LNCAP (cell line): ENCODE measurements around the gene CLSTN1.

Experiments
- TF ChIP-seq, protein P1 (sequence below): fragments of 450-650 bp; IDR thresholded peaks from 2 replicates; pipeline ENCODE4 v1.5.1; 2017; ENCODE audit warnings: mild to moderate bottlenecking

The CLSTN1 gene

DNA sequence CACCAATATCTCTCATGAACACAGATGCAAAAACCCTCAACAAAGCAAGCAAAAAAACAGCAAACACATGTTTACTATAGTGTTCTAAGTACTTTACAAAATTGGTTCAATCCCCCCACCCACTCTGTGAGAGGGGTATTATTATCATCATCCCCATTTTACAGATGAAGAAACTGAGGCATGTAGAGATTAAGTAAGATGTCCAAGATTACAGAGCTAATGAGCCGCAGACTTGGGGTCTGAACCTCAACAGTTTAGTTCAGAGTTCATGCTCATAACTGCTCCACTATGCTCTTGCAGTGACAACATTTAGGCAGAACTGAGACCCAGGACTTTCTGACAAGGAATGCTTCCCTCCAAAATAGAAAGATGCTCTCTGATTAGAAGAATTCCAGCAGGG is 21.9 kb downstream of the CLSTN1 start:
- TF ChIP-seq, protein P1, sequence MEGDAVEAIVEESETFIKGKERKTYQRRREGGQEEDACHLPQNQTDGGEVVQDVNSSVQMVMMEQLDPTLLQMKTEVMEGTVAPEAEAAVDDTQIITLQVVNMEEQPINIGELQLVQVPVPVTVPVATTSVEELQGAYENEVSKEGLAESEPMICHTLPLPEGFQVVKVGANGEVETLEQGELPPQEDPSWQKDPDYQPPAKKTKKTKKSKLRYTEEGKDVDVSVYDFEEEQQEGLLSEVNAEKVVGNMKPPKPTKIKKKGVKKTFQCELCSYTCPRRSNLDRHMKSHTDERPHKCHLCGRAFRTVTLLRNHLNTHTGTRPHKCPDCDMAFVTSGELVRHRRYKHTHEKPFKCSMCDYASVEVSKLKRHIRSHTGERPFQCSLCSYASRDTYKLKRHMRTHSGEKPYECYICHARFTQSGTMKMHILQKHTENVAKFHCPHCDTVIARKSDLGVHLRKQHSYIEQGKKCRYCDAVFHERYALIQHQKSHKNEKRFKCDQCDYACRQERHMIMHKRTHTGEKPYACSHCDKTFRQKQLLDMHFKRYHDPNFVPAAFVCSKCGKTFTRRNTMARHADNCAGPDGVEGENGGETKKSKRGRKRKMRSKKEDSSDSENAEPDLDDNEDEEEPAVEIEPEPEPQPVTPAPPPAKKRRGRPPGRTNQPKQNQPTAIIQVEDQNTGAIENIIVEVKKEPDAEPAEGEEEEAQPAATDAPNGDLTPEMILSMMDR, result no peak

DNA sequence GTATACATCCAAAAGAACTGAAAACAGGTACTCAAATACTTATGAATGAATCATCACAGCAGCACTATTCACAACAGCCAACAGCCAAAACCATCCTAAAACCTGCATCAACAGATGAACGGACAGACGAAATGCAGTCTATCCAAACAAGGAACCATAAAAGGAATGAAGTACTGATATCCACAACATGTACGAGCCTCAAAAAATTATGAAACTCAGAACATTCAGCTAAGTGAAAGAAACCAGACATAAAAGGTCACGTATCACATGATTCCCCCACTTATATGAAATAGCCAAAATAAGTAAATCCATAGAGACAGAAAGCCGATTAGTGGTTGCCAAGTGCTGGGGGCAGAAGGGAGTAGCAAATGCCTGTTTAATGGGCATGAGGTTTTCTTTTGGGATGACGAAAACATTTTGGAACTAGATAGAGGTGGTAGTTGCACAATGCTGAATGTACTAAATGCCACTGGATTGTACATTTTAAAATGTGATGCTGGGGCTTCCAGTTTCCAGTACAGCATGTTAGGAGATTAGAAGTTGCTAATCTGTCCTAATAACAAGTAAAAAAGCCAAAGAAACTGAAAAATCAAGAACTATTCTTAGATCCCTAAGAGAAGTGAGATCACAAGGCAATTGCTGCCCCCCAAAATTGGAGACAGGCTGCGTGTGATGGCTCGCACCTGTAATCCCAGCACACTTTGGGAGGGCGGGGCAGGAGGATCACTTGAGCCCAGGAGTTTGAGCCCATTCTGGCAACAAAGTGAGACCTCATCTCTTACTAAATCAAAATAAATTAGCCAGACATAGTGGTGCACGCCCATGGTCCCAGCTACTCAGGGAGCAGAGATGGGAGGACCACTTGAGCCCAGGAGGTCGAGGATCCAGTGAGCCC is 25.3 kb downstream of the CLSTN1 start:
- TF ChIP-seq, protein P1, result no peak

DNA sequence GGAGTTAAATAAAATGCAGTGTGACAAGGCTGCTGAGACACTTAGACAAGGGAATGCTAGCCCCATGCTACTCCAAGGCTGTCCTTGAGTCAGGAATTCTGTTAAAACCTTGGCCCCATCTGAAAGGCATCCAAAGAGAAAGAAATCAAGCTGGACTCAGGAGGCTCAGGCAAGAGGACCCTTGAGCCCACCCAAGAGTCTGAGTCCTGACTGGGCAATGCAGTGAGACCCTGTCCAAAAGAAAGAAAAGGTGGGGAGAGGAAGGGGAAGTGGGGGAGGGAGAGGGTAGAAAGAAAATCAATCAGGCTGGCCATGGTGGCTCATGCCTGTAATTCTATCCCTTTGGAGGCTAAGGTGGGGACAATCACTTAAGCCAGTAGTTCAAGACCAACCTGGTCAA is 26.7 kb downstream of the CLSTN1 start:
- TF ChIP-seq, protein P1, result no peak

DNA sequence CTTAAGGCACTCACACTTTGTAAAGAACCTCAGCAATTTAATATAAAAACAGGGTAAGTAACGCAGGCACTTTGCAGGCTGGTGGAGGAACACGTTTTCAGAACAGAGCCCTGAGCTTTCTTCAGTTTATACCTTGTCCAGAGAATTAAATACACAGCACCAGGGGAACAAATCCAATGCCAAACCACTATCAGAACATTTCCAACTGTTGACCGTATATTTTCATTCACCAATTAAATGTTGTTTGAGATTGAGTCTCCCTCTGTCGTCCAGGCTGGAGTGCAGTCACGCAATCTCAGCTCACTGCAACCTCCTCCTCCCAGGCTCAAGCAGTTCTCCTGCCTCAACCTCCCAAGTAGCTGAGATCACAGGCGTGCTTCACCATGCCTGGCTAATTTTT is 29.7 kb downstream of the CLSTN1 start:
- TF ChIP-seq, protein P1, result no peak

DNA sequence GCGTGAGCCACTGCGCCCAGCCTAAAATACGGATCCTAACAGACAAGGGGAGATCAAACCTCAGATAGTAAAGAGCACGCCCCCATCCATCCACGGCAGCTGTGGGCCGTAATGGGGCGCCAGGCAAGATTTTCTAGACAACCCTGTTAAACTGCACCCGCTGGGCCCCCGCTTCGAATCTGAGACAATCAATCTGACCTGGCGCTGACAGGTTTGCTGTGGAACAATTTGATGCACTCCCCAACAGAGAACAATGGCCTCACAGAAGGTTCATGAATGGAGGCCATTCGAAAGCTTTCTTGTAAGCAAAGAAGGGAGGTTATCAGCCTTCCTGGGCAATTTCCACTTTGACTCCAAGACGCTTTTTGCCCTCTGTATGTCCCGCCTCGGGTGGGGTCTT is 30.5 kb downstream of the CLSTN1 start:
- TF ChIP-seq, protein P1, result no peak

DNA sequence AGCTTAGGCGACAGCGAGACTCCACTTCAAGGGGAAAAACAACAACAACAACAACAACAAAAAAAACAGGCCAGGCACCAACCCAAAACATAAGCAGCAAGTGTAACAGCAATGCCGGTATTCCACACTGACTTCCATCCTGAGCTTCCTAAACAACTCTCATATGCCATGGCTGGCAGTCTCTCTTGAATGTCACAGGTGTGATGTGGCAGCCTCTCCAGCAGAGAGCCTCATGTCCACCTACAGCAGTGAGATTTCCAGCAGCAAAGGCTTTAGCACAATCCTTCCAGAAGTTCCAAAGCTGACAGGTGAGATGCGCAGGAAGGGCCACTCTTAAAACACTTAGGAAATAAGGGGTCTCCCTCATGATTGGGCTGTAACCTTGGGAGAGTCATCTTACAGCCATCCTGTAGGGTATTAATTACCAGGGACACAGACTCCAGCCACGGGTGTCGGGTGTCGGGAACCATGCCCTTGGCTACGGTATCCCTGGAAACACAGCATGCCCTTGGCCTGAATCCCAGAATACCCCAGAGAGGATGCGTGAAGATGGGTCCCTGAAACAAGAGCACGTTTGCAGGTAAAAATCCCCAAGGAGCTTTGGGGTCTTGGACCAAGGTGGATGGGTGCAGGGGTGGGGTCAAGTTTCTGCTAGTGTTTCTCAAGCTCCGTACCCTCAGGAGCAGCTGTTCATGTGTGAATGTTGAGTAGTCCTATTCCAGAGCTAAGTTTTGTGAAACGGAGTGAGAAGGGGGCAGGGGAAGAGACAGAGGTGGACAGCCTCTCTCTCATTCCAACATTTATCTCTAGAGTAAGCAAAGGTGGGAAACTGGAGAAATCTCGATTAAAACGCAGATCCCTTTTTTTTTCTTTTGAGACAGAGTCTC is 31.4 kb downstream of the CLSTN1 start:
- TF ChIP-seq, protein P1, result no peak; the same call in 1 of the 2 replicates

DNA sequence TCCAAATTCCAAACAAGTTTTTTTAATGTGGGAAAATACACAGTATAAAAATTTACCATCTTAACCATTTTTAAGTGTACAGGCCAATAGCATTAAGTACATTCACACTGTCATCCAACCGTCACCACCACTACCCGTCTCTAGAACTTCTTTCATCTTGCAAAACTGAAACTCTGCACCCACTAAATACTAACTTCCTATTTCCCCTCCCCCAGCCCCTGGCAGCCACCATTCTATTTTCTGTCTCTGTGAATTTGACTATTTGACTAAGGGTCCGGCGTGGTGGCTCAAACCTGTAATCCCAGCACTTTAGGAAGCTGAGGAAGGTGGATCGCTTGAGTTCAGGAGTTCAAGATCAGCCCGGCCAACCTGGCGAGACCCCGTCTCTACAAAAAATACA is 36.1 kb downstream of the CLSTN1 start:
- TF ChIP-seq, protein P1, result no peak
